ENCODE results near the gene MBL2. TPM values are rescaled to one million over a fixed set of nuclear protein-coding genes. Genes with fewer than 3 reads are reported as not detected.

MBL2 gene
- total RNA-seq, 2 donors from 2014 or later = 0.17 TPM; not detected in 1

DNA sequence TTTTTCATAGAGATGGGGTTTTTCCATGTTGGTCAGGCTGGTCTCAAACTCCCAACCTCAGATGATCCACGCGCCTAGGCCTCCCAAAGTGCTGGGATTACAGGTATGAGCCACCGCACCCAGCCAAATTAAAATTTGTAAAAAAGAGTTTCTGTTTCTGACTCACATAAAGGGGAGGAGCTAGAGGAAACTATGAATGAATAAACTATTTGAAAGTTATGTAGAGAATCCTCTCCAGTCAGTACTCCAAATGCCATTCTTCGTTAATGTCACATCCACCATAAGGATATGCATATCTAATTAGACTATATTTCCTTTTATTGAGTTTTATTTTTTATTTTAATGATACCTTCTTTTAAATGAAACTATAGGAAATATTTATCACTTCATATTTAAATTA is 52.6 kb downstream of the MBL2 start:
- TF ChIP-seq, protein P1, sequence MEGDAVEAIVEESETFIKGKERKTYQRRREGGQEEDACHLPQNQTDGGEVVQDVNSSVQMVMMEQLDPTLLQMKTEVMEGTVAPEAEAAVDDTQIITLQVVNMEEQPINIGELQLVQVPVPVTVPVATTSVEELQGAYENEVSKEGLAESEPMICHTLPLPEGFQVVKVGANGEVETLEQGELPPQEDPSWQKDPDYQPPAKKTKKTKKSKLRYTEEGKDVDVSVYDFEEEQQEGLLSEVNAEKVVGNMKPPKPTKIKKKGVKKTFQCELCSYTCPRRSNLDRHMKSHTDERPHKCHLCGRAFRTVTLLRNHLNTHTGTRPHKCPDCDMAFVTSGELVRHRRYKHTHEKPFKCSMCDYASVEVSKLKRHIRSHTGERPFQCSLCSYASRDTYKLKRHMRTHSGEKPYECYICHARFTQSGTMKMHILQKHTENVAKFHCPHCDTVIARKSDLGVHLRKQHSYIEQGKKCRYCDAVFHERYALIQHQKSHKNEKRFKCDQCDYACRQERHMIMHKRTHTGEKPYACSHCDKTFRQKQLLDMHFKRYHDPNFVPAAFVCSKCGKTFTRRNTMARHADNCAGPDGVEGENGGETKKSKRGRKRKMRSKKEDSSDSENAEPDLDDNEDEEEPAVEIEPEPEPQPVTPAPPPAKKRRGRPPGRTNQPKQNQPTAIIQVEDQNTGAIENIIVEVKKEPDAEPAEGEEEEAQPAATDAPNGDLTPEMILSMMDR (IDR thresholded peaks at IDR 0.05) = no peak
- no peak for DNase-seq
- H3K4me3 ChIP-seq = no peak overlapping the region
- H3K27ac ChIP-seq = no peak overlapping the region
- no peaks in the 10 kb centered on the region for H3K36me3 ChIP-seq
- no peaks in the 10 kb centered on the region for H3K9me3 ChIP-seq
- no peaks in the 10 kb centered on the region for H3K27me3 ChIP-seq
- no peaks in the 10 kb centered on the region for H3K4me1 ChIP-seq
- intact Hi-C loops (cut with DNase I) = no loop called here
- no peak overlapping the region for H3K9ac ChIP-seq (ENCODE audit: low read depth in 2 of 2, low read length in 2 of 2)

Measured in colonic mucosa (tissue), 4 donors.